CD4-positive, alpha-beta T cell treated with Interleukin-17A for 1 hour (primary cell): ENCODE data around the gene AGBL1.
"Not testable (repeated sequence)": the region's sequence is repeated elsewhere in the genome, so short reads cannot be mapped to it uniquely, and the experiment has no call there.

Experiments used
- DNase-seq: peaks from one replicate; pipeline ENCODE4 v3.0.0-alpha.2; 2020

The AGBL1 gene

GRCh38 chr15:86425746-86426145 lies 346.1 kb downstream of the AGBL1 start:
- no peak for DNase-seq

- DNase-seq: no peak
Observed at GRCh38 chr15:86432861-86433260, 353.2 kb downstream of the AGBL1 start.

DNA sequence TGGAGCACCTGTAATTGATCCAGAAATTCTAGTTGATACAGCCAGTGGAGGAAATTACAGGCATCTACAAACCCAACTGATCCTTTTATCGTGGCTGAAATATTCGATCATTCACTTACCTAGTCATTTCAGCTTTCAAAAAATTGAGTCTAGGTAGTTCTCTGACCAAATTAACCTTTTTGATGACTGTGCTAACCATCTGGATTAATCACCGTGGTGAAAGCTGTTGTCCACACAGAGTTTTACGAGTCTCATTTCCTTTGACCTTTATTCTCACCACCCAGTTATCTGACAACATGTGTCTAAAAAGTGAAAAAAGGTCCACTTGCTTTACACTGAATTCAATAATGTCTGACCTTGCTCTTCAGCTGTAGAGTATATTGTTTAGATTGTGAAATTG lies 354.3 kb downstream of the AGBL1 start:
- DNase-seq: no peak

DNA sequence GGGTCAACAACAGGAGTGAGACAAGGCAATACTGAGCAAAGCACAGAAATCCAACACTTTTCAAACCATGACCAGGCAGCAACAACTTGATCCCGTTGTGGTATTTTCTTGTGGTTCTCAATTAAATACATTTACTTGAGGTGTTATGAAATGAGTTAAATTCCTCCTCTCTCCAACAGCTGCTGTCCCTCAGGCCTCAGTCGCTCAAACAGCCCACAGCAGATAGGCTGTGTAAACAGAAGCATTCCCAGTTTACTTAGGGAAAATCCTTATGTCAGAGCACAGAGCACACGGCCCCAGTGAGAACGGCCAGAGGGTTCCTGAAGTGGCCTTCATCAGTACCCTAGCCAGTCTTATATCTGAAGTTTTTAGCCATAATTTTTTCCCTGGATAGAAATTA lies 359.9 kb downstream of the AGBL1 start:
- no peak for DNase-seq

- DNase-seq: no peak
Observed at GRCh38 chr15:86444527-86444926, 364.9 kb downstream of the AGBL1 start.

DNA sequence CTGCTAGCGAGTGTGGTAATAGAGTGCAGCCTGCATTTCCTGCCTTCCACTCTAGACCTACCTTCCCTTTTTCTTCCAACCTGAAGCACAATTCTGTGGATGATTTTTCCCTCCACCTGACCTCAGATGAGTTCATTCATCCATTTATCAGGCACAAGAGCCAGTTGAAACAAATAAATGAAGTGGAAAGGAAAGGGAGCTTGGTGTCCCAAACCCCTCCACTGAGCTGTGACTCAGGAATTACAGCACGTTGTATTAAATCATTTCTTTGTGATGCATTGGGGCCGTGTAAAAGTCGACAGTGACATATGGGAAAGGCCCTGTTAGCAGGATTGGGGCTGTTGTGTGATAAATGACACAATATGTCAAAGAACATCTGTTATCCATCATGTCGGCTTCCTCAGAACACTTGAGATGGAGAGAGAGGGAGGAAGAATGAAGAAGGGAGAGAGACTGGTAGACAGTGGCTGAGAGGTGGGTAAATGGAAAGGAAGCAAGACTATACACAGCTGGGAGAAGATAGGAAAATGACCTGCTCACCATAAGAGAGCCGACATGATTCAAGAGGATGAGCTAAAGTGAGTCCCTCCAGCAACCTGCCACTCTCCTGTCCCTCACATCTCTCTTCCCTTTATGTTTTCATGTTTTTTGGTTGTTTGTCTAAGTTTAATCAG lies 366.0 kb downstream of the AGBL1 start:
- DNase-seq: no peak

GRCh38 chr15:86446253-86446640 lies 366.6 kb downstream of the AGBL1 start:
- DNase-seq: no peak

DNA sequence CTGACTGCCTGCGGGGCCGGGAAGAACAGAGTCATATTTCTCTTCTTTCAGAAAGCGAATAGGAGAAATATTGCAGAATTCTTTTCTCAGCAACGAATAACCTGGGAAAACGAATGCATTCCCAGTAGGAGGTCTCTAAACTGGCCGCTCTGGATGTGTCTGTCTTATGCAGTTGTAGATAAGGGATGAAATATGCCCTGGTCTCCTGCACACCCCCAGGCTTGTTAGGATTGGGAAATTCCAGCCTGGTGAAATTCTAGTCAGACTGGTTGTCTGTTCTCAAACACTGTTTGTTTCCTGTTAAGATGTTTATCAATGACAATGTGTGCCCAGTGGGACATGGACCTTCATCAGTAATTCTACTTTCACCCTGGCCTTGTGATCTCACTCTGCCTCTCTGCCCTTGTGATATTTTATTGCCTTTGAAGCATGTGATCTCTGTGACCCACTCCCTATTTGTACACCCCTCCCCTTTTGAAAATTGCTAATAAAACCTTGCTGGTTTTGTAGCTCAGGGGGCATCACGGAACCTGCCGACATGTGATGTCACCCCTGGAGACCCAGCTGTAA lies 385.9 kb downstream of the AGBL1 start:
- DNase-seq: not testable (repeated sequence)

GRCh38 chr15:86481720-86482119 lies 402.0 kb downstream of the AGBL1 start:
- DNase-seq: no peak

DNA sequence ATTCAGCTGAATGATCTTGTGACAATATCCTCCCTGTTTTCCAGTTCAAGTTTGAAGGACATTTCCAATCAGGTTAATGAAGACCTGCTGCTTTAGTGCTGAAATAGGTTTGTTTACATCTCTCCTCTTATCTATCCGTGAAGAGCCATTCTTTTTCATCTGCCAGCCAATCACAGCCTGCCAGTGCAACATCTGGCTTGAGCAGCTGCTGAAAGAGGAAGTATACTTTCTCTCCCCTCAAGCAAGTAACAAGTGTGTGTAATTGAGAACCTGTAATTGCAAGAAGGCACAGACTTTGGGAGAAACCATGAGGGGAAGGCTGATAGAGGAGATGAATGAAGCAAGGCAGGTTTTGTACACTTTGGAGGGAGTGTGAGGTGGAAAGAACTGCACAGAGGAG lies 404.3 kb downstream of the AGBL1 start:
- DNase-seq: no peak

GRCh38 chr15:86488046-86488445 lies 408.4 kb downstream of the AGBL1 start:
- DNase-seq: no peak

GRCh38 chr15:86489981-86490380 lies 410.3 kb downstream of the AGBL1 start:
- no peak for DNase-seq

DNA sequence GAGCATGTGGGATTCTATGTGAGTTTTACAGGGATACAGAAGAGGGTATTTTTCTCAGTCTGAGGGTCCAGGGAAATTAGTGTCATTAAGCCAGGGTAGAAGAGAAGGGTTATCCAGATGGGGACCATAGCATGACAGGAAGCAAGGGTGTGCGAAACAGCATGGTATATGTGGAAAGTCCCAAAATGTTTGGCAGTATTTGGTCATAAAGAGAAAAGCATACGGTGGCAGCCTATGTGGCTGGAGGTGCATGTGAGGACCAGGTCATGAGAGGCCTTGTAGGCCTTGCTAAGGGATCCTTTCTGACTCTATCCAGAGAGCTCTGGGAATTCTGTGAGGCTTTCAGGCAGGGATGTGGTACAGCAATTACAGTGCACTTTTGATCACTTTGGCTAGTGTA lies 411.4 kb downstream of the AGBL1 start:
- DNase-seq: no peak

GRCh38 chr15:86493884-86494283 lies 414.2 kb downstream of the AGBL1 start:
- no peak for DNase-seq

DNA sequence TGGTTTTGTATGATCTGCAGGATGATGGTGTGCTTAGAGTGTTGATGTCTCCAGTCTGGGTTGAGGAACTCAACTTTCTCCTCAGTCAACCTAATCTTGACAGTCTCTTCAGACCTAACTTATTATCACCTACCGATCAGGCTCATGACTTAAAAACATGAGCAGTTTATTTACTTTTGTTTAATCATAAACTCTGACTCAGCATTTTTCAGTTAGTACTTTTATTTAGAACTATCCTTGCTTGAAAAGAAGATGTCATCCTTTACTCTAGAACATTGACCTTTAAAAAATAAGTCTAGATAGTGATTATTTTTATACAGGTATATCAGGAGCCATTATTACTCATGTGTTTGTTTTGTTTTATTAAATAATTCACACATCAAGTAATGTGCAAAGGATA lies 414.8 kb downstream of the AGBL1 start:
- DNase-seq: no peak

DNA sequence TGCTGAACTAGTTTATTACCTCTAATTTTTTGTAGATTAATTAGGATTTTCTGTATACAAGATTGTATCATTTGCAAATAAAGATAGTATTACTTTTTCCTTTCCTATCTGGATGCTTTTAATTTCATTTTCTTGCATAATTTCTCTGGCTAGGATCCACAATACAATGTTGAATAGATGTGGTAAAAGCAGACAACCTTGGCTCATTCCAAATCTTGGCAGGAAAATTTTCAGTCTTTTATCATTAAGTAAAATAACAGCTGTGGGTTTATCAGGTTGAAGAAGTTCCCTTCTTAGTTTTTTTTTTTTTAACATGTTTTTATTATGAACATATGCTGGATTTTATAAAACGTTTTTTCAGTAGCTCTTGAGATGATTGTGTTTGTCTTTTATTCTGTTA lies 422.6 kb downstream of the AGBL1 start:
- DNase-seq: no peak

GRCh38 chr15:86505951-86506350 lies 426.3 kb downstream of the AGBL1 start:
- DNase-seq: no peak

DNA sequence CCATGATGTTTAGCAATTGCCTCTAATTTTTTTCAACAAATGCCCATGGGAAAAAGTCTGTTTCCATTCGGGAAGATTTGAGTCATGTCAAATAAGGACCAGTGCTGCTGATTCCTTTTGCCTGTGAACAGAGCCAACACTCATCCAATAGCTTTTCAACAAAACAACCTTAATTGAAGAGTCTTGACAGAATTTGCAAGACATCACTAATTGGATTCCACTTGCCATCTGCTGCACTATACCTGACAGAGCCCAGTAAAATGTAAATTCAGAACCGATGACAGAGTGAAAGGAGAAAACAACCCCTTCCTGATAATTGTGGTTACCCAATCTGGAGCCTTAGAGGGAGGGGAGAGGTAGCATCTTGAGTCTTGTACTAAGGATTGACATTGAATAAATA lies 426.7 kb downstream of the AGBL1 start:
- DNase-seq: no peak

- DNase-seq: no peak
Observed at GRCh38 chr15:86515625-86516024, 436.0 kb downstream of the AGBL1 start.

GRCh38 chr15:86522721-86523120 lies 443.1 kb downstream of the AGBL1 start:
- no peak for DNase-seq

DNA sequence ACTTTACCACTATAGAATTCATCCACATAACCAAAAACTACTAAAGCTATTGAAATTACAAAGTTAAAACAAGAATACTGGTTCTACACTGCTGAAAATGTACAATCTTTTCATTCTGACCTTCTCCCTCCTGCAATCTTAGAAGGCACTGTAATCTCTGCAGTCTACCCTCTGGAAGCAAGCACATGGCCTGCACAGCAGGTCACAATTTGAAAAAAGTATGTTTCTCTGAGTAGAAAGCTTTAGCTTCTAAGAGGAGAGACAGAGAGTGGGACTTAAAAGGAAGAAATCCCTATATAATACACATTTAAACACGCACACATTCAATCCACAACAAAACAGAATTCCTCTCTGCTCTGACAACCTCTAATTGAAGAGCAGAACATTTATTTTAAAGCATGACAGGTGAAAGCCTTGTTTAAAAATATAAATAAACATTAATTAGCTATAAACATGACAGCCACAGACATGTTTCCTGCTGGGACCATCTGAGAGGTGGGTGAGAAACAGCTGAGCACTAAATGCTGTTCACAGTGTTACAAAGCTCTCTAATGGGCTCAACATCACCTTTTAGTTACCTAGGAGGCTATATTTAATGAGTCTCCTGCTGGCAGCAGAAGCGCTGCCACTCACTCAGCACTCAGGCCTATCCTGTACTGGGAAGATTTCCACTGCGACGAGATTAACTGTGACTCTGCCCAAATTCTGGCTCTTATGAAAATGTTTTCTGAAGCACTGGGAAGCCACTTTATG lies 447.4 kb downstream of the AGBL1 start:
- DNase-seq: no peak

DNA sequence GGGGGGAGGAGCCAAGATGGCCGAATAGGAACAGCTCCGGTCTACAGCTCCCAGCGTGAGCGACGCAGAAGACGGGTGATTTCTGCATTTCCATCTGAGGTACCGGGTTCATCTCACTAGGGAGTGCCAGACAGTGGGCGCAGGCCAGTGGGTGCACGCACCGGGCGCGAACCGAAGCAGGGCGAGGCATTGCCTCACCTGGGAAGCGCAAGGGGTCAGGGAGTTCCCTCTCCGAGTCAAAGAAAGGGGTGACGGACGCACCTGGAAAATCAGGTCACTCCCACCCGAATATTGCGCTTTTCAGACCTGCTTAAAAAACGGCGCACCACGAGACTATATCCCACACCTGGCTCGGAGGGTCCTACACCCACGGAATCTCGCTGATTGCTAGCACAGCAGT lies 448.4 kb downstream of the AGBL1 start:
- not testable (repeated sequence) for DNase-seq

- no peak for DNase-seq
Observed at GRCh38 chr15:86538141-86538540, 458.5 kb downstream of the AGBL1 start.

GRCh38 chr15:86540840-86541467 lies 461.3 kb downstream of the AGBL1 start:
- DNase-seq: no peak
